Measurements from ENCODE around the gene GSTA1.
"Not testable (repeated sequence)": the region's sequence is repeated elsewhere in the genome, so short reads cannot be mapped to it uniquely, and the experiment has no call there.

Gene GSTA1

DNA sequence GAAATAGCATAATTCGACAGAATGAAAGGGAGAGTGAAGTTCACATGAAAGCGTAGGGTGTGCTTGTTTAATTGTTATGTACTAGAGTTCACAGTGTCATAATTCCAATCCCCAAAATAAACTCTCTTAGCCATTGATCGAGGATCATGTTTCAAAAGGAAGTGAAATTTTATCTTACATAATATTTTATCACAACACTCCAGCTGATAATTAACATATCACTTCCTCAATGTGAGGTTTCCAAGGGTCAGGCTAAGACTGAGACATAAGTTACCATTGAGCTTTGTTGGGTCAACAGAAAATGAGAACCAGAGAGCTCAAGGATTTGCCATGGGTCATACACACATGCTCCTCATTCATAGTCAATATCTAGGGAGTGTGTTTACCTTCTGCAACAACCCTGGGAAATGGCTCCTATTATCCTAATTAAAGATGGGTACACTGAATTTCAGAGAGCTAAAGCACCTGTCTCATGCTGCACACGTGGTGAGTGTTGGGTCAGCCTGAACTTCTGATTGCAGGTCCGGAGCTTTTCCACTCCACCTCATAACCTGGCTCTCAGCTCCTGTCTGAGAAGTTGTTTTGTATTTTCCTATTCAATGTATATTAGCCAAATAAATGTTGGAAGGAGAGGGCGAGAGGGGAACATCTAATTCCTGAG lies 43.4 kb downstream of the GSTA1 start:
- H3K4me3 ChIP-seq (ENCODE audit: low read depth, low read length), result no peak overlapping the region
- DNase-seq (ENCODE audit: low read depth), result no peak
- TF ChIP-seq, protein P1, sequence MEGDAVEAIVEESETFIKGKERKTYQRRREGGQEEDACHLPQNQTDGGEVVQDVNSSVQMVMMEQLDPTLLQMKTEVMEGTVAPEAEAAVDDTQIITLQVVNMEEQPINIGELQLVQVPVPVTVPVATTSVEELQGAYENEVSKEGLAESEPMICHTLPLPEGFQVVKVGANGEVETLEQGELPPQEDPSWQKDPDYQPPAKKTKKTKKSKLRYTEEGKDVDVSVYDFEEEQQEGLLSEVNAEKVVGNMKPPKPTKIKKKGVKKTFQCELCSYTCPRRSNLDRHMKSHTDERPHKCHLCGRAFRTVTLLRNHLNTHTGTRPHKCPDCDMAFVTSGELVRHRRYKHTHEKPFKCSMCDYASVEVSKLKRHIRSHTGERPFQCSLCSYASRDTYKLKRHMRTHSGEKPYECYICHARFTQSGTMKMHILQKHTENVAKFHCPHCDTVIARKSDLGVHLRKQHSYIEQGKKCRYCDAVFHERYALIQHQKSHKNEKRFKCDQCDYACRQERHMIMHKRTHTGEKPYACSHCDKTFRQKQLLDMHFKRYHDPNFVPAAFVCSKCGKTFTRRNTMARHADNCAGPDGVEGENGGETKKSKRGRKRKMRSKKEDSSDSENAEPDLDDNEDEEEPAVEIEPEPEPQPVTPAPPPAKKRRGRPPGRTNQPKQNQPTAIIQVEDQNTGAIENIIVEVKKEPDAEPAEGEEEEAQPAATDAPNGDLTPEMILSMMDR (IDR thresholded peaks at IDR 0.05; ENCODE audit: low read depth, low read length, missing control alignments), result no peak

DNA sequence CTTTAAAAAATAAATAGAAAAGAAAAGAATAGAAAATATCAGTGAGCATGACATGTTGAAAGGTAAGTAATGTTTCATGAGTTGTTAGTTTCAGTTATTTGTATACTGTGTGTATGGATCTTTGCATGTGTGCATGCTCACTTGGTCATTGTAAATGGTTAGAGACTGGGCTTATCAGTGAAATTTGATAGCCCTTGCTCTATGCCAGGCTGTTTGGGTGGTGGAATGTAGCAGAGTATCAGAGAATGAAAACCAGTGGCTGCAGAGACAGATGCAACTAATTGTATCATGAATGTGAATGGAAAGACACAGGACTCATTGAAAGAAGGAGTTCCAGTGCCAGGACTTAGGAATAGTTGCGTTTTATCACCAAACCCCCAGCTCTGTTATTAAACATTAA lies 44.5 kb downstream of the GSTA1 start:
- TF ChIP-seq, protein P1 (IDR thresholded peaks at IDR 0.05; ENCODE audit: low read depth, low read length, missing control alignments), result no peak
- DNase-seq (ENCODE audit: low read depth), result no peak
- H3K4me3 ChIP-seq (ENCODE audit: low read depth, low read length), result no peak overlapping the region

DNA sequence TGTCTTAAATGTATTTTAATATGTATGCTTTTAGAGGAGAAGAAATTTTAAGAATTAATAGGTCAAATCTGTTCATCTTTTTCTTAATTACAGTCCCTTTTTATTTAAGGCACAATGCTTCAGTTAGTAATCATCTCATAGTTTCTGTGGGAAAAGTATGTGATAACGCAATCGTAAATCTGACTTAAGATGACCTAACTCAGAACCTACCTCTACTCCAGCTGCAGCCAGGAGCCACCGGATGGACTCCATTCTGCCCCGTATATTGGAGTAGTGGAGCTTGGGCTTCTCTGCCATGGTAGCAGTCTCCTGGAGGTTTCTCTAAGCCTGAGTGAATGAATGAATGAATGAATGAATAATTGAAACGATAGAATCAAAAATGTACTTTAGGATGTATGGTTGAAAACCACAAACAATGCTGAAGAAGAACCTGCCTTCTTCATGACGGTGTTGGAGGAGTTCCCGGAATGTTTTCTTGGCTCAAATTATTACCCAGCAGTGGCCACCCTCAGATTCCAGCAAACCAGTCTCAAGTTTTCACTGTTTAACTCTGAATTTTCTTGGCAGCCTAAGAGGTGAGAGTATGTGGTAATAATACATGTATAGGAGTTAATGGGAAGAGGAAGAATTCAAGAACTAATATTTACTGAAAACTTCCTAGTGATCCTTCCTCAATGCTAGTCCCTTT lies 45.8 kb downstream of the GSTA1 start:
- not testable (repeated sequence) for H3K4me3 ChIP-seq (ENCODE audit: low read depth, low read length); DNase-seq (ENCODE audit: low read depth)

DNA sequence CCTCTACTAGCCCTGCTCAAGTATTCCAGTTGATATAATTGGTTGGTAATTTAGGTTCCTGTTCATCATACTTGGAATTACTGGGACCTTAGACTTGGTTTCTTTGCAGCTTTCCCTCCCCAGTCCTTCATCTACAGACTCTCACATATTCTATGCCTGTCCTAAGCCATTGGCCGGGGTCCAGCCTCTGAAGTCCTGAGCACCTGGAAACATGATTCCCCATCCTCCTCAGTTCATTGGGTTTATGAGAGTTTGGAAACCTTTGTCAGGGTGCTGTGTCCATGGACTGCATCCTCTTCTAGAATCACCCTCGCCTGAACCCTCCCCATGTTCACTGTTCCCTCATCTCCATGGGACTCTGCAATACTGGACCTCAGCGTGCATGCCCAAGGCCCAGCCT lies 49.2 kb downstream of the GSTA1 start:
- no peak overlapping the region for H3K4me3 ChIP-seq (ENCODE audit: low read depth, low read length)
- TF ChIP-seq, protein P1 (IDR thresholded peaks at IDR 0.05; ENCODE audit: low read depth, low read length, missing control alignments), result no peak
- no peak for DNase-seq (ENCODE audit: low read depth)

DNA sequence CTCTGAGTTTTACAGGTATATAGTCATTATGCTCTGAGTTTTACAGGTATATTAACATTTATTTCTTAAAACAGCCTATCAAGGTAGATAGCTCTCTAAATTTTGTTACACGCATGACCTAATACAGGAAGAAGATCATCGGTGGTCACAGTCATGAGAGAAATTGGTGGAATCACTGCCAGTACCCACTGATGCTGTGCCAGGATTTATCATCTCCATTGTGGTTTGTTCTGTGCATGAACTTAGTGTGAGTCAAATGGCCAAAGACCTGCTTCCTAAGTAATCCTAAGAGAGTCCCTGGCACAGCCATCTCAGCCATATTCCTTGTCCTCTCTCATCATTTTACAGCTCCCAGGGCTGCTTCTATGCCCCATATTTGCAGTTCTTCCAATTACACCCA lies 50.5 kb downstream of the GSTA1 start:
- not testable (repeated sequence) for H3K4me3 ChIP-seq (ENCODE audit: low read depth, low read length); DNase-seq (ENCODE audit: low read depth)

DNA sequence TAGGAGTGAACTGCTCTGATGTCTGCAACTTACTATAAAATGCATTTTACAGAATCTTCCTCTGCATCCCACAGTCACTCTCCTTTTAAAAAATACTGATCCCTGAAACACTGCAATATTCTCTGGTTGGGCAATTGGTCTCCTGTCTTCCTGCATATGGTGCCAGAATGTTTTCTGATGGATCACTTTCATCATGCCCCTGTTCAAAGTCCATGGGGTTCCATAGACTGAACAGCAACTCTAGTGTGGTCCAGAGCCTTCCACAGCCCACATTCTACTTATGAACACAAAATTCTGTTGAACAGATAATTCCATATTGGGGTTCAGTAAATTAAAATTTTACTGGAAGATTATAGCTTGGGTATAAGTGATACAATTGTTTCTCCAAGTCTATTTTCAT lies 51.3 kb downstream of the GSTA1 start:
- no peak overlapping the region for H3K4me3 ChIP-seq (ENCODE audit: low read depth, low read length)
- TF ChIP-seq, protein P1 (IDR thresholded peaks at IDR 0.05; ENCODE audit: low read depth, low read length, missing control alignments), result no peak
- no peak for DNase-seq (ENCODE audit: low read depth)

DNA sequence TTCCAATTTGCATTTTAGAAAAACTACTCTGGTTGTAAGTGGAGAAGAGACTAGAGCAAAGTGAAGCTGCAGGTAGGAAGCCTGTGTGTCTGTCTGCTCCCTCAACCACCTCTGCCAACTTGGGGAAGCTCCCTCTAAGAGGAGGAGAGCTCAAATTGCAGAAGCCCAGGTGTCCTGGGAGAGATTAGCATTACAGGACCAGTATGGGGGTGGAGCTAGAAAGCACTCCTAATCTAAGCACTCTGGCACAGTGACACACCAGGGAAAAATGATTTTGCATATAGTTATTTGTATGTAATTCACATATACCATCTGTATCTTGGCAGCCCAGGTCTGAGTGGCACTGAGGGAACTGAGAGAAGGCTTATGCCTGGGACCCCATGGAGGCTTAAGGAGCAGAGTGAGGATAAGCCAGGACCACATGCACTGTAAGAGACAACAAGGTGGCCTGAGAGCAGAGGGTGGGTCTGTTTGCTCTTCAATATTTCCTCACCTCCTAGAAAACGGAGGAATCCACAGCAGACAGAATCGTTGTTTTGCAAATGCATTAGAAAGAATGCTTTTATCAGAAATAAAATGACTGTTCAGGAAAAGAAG lies 54.0 kb downstream of the GSTA1 start:
- TF ChIP-seq, protein P1 (IDR thresholded peaks at IDR 0.05; ENCODE audit: low read depth, low read length, missing control alignments), result no peak
- no peak for DNase-seq (ENCODE audit: low read depth)
- H3K4me3 ChIP-seq (ENCODE audit: low read depth, low read length), result no peak overlapping the region

DNA sequence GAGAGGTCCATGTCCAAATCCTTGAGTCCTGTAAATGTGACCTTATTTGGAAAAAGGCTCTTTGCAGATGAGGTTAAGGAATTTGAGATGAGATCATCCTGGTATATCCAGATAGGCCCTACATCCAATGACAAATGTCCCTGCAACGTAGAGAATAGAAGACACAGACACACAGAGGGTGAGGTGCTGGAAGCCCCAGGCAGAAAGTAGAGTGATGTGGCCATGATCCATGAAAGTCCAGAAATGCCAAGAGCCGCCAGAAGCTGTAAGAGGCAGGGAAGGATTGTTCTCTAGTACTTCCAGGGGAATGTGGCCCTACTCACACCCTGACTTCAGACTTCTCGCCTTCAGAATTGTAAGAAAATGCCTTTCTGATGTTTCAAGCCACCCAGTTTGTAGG lies 56.3 kb downstream of the GSTA1 start:
- DNase-seq (ENCODE audit: low read depth); H3K4me3 ChIP-seq (ENCODE audit: low read depth, low read length): not testable (repeated sequence)

Measured in GM12864 (cell line).